Natural killer cell (primary cell): ENCODE results near the gene RGS3. TPM values are rescaled to one million over a fixed set of nuclear protein-coding genes. Genes with fewer than 3 reads are reported as not detected.

ENCODE experiments used
- ATAC-seq, 3 donors: fragments of 150-1000 bp in 2 of 3; fragments of 200-7000 bp in 1 of 3; cut with Tn5 transposase; 1 replicate in 1 of 3; 2 replicates in 2 of 3; pipeline ENCODE4 v1.10.0; 2021; ENCODE audit warnings: mild to moderate bottlenecking in 2 of 3, moderate library complexity in 2 of 3
- DNase-seq, 2 donors: peaks; one replicate each; pipeline versions ENCODE4 v3.0.0 to v3.0.0-alpha.2; 2013 to 2021; ENCODE audit warnings: mixed read lengths in 1 of 2
- H3K27ac ChIP-seq: one replicate; pipeline ENCODE4 v1.5.1; 2013; ENCODE audit warnings: mild to moderate bottlenecking, low read length
- H3K27me3 ChIP-seq: one replicate; pipeline ENCODE4 v1.6.1; 2013; ENCODE audit warnings: low read length; ENCODE audit not compliant: control insufficient read depth, insufficient read depth
- H3K36me3 ChIP-seq: one replicate; pipeline ENCODE4 v1.6.1; 2013; ENCODE audit warnings: low read length; ENCODE audit not compliant: control insufficient read depth, insufficient read depth
- H3K4me1 ChIP-seq: one replicate; pipeline ENCODE4 v1.6.1; 2013; ENCODE audit warnings: low read length; ENCODE audit not compliant: control insufficient read depth, insufficient read depth
- H3K4me3 ChIP-seq: one replicate; pipeline ENCODE4 v1.5.1; 2013; ENCODE audit warnings: low read length
- H3K9me3 ChIP-seq: one replicate; pipeline ENCODE4 v1.6.1; 2013; ENCODE audit warnings: low read length; ENCODE audit not compliant: control insufficient read depth, insufficient read depth
- H3K27ac Mint-ChIP-seq, 2 donors: one replicate each; pipeline ENCODE4 v1.8.0; 2022; ENCODE audit warnings: mild to moderate bottlenecking in 2 of 2, mixed read lengths in 2 of 2, moderate library complexity in 1 of 2
- H3K27me3 Mint-ChIP-seq, 2 donors: one replicate each; pipeline ENCODE4 v1.8.0; 2022; ENCODE audit warnings: low read depth in 2 of 2, mixed read lengths in 2 of 2
- H3K36me3 Mint-ChIP-seq: one replicate; pipeline ENCODE4 v1.8.0; 2022; ENCODE audit warnings: mixed read lengths
- H3K4me1 Mint-ChIP-seq, 2 donors: one replicate each; pipeline ENCODE4 v1.8.0; 2022; ENCODE audit warnings: mixed read lengths in 2 of 2
- H3K4me3 Mint-ChIP-seq: one replicate; pipeline ENCODE4 v1.8.0; 2022; ENCODE audit warnings: mild to moderate bottlenecking, moderate library complexity, mixed read lengths
- H3K9me3 Mint-ChIP-seq, 2 donors: one replicate each; pipeline ENCODE4 v1.8.0; 2022; ENCODE audit warnings: mixed read lengths in 2 of 2
- CTCF ChIP-seq: fragments of 200-600 bp; IDR thresholded peaks from one replicate; pipeline ENCODE4 v1.8.0; 2022; ENCODE audit warnings: antibody characterized with exemption
- WGBS: methylation state at CpG from one replicate; pipeline ENCODE4 v1.1.7; 2013; ENCODE audit warnings: missing lambda C conversion rate; ENCODE audit not compliant: insufficient coverage; 5-methylcytosine and 5-hydroxymethylcytosine counted together
- intact Hi-C: fragments of 100-400 bp; cut with micrococcal nuclease; formaldehyde crosslinking; loops from one replicate; pipeline ENCODE4 v1.14.2; 2022
- total RNA-seq, 4 donors: library from RNA; stranded (reverse); fragments of 120-200 nt in 1 of 4; gene quantifications; one replicate each; pipeline versions ENCODE4 v1.2.3 to v1.2.4, GENCODE V29; 2013 to 2022

RGS3 gene
- total RNA-seq, 3 donors from 2014 or later (not counting 1 experiment from before 2014, with no cell fraction given), result 148 to 269 (median 190) TPM

DNA sequence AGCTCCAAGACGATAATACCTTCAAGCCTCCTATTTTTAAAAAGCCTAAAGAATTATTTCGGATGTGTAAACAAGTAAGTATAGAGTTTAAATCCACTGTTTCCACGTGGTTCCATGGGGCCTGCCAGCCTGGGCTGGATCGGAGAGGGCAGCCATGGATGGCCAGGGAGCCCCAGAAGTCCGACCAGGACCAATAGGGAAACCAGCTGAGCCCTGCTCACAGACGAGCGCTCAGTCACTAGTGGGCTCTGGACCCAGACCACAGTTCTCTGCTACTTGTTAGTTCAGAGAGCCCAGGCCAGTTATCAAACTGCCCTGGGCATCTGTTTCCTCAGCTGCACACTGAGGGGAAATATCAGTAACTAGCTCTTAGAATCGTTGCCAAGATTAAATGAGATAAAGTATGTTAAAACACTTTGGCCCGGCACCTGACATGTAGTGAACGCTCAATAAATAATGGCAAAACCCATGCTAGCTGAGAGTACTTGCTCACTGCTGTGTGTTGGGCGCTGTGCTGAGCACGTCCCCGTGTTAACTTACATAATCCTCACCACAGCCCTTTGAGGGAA lies 124.8 kb downstream of the RGS3 start:
- 65% methylated on average over 12 of the region's 13 CpGs for WGBS
- H3K4me1 Mint-ChIP-seq, result peaks cover 73 to 91% of the 10 kb centered on the region in 2 donors

DNA sequence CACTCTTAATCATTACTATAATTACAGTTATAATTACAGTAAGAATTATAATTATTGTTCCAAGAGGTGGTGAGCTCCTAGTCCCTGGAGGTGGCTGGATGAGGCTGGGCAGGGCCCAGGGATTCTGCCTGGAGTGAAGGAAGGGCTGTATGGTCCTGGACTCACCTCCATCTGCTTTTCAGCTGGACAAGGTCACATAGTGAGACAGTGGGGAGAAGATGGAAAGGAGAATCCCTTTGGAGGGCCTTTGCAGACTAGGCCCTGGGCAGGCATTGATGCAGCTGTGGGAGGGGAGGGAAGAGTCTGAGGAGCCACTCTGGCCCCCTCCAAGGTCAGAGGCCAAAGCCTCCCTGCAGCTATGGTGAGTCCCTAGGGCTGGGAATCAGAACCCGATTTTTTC lies 125.4 kb downstream of the RGS3 start:
- no peak for TF ChIP-seq CTCF
- no peak overlapping the region for H3K4me3 ChIP-seq
- peak overlapping the region; percentile 42 for H3K27ac ChIP-seq
- no peaks in the 10 kb centered on the region for H3K9me3 ChIP-seq
- 26% methylated on average over 1 of the region's 1 CpG for WGBS
- intact Hi-C loops, result no loop called here
- Mint-ChIP-seq H3K27ac (peak overlapping the region; percentile 89 to 93), H3K9me3 (no peaks in the 10 kb centered on the region), H3K36me3 (no peaks in the 10 kb centered on the region), H3K4me1 (peaks cover 70 to 85% of the 10 kb centered on the region in 2 donors), H3K27me3 (no peaks in the 10 kb centered on the region), H3K4me3 (peak overlapping the region; percentile 71)
- H3K4me1 ChIP-seq, result peaks cover 82% of the 10 kb centered on the region
- peaks cover 71% of the 10 kb centered on the region for H3K36me3 ChIP-seq
- ATAC-seq (peak in 1 of 3 donors; percentile 14), DNase-seq (no peak)
- H3K27me3 ChIP-seq, result no peaks in the 10 kb centered on the region

More for the DNA sequence above, 124.8 kb downstream of the RGS3 start:
- Histone ChIP-seq H3K4me1 (peaks cover 77% of the 10 kb centered on the region), H3K9me3 (no peaks in the 10 kb centered on the region), H3K4me3 (no peak overlapping the region), H3K27ac (peak overlapping the region; percentile 8), H3K36me3 (peaks cover 71% of the 10 kb centered on the region), H3K27me3 (no peaks in the 10 kb centered on the region)
- no peak for DNase-seq
- H3K27me3 Mint-ChIP-seq, result no peaks in the 10 kb centered on the region
- TF ChIP-seq CTCF, result no peak
- H3K9me3 Mint-ChIP-seq, result no peaks in the 10 kb centered on the region
- intact Hi-C loops, result no loop called here
- no peak for ATAC-seq
- H3K4me3 Mint-ChIP-seq, result peak overlapping the region; percentile 21
- peak overlapping the region; percentile 89 to 93 for H3K27ac Mint-ChIP-seq
- no peaks in the 10 kb centered on the region for H3K36me3 Mint-ChIP-seq

GRCh38 chr9:113589407-113589806 lies 125.9 kb downstream of the RGS3 start:
- intact Hi-C loops, result no loop called here
- no peaks in the 10 kb centered on the region for H3K27me3 ChIP-seq
- H3K36me3 ChIP-seq, result peaks cover 71% of the 10 kb centered on the region
- Mint-ChIP-seq H3K27ac (peak overlapping the region; percentile 89 to 93), H3K4me3 (peak overlapping the region; percentile 71), H3K4me1 (peaks cover 70 to 85% of the 10 kb centered on the region in 2 donors), H3K36me3 (no peaks in the 10 kb centered on the region), H3K27me3 (no peaks in the 10 kb centered on the region), H3K9me3 (no peaks in the 10 kb centered on the region)
- H3K4me1 ChIP-seq, result peaks cover 81% of the 10 kb centered on the region
- WGBS, result 19% methylated on average over 7 of the region's 7 CpGs
- ATAC-seq (peak; percentile 41 to 54 (median 53)), DNase-seq (no peak)
- no peak for TF ChIP-seq CTCF
- H3K9me3 ChIP-seq, result no peaks in the 10 kb centered on the region
- H3K27ac ChIP-seq, result peak overlapping the region; percentile 42
- no peak overlapping the region for H3K4me3 ChIP-seq

DNA sequence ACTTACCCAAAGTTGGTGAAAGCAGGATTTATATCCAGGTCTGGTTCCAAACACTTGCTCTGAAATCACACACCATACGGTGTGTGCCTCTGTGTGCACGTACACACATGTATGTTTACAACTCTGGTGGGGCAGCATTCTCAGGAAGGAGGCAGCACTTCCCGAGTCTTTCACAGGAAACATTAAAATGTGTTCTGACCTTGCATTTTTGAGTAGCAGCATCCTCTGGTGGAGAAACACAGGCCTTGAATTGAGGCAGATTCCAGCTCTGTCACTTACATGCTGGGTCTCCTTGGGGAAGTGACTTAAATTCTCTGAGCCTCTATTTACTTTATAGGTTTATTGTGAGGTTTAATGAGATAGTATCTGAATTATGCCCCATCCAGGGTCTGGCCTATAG lies 126.4 kb downstream of the RGS3 start:
- no peaks in the 10 kb centered on the region for H3K27me3 ChIP-seq
- Mint-ChIP-seq H3K4me3 (peak overlapping the region; percentile 71), H3K27me3 (no peaks in the 10 kb centered on the region), H3K27ac (peak overlapping the region; percentile 89 to 93), H3K9me3 (no peaks in the 10 kb centered on the region), H3K36me3 (no peaks in the 10 kb centered on the region), H3K4me1 (peaks cover 65 to 81% of the 10 kb centered on the region in 2 donors)
- DNase-seq (peak in 1 of 2 donors; percentile 59), ATAC-seq (peak; percentile 33 to 40 (median 36))
- no peaks in the 10 kb centered on the region for H3K9me3 ChIP-seq
- WGBS, result 16% methylated on average over 3 of the region's 3 CpGs
- TF ChIP-seq CTCF, result peak; percentile 25
- peaks cover 79% of the 10 kb centered on the region for H3K4me1 ChIP-seq
- peaks cover 71% of the 10 kb centered on the region for H3K36me3 ChIP-seq
- H3K4me3 ChIP-seq, result no peak overlapping the region
- intact Hi-C loops, result no loop called here
- H3K27ac ChIP-seq, result peak overlapping the region; percentile 42
